HG03139 (cell line): ENCODE measurements around the gene MUC3A.
"Not testable (repeated sequence)": the region's sequence is repeated elsewhere in the genome, so short reads cannot be mapped to it uniquely, and the experiment has no call there.

ENCODE experiments used
- ATAC-seq: cut with Tn5 transposase; IDR thresholded peaks from one replicate; pipeline ENCODE4 v1.9.1; 2021; ENCODE audit not compliant: unreplicated experiment

The MUC3A gene

DNA sequence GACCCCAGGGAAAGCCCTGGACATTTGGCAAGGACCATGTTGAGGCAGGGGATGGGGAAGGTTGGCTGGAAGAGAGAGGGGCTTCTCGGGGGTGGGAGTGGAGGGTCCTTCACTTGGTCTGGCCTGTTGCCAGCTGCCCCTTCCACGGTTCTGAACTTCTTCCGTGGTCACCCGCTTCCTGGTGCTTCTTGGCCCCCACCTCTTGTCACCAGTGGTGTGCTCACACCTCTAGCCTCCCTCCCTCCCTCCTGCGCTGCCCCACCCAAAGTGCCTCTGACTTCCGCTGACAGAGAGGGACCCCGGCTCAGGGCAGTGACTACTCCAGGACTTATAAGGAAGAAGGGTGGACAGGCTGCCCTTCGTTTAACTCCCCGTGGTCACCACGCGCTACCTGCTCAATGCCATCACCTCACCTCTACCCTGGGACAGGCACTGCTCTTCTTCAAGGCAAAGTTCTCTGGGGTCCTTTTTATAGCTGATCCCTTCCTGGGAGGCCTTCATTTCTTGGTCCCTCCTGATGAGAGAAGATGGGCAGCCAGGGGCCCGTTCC lies 19.8 kb downstream of the MUC3A start, which contains the start of gene MUC12:
Gene MUC12, plus strand, starts transcription at position 500 of the 550 bp plus-strand sequence. CDS start 58 bp downstream, outside the sequence.
- ATAC-seq: no peak

- no peak for ATAC-seq
Measured at GRCh38 chr7:100971111-100972001, 22.0 kb downstream of the MUC3A start.

DNA sequence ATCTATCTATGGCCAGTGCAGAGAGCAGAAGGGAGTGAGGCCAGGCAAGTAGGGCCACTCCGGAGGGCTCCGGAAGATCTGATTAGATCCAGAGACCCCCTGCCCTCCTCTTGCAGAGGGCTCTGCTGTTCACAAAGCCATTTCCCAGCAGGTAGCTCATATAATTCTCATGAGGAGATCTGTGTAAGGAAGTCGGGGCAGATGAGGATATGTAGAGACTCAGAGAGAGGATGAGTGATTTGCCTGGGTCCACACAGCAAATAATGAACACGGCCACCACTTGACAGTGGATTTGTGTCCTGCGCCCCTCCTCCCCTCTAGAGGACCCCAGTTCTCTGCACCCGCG lies 22.6 kb downstream of the MUC3A start:
- ATAC-seq: no peak

GRCh38 chr7:100974021-100974420 lies 24.7 kb downstream of the MUC3A start:
- ATAC-seq: no peak

DNA sequence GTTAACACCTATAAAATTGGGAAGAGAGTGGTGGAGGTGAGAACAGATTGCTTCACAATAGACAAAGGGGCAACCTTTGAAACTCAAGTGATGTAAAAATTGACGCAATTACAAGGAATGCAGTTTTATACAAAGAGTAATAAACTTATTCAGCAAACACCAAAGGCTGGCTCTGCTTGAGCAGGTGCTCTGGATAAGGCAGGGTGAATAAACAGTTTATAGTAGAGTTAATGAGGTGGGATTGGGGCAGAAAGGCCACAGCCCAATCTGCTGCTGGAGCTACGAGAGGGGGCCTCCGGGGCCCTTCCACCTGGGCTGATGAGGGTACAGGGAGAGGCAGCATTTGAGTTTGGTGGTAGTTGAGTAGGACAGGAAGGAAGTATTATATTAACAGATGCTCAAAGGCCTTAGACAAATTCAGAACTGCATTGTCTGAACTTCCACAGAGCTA lies 26.1 kb downstream of the MUC3A start:
- no peak for ATAC-seq

DNA sequence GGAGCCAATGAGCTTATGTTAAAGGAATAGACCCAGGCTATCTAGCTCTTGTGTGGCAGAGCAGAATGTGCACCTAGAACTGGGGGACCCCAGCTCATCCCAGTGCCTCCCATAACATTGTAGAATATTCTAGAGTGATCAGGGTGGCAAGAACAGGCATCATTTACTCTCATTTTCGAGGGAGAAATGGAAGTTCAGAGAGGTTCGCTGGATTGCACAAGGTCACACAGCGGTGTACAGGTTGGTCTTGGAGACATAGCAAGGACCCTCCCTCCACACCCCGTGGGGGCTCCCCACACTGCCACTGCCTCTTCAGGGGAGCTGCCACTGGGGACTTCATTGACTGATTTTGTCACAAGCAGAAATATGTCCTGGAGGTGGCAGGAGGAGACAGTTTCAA lies 29.0 kb downstream of the MUC3A start:
- no peak for ATAC-seq

DNA sequence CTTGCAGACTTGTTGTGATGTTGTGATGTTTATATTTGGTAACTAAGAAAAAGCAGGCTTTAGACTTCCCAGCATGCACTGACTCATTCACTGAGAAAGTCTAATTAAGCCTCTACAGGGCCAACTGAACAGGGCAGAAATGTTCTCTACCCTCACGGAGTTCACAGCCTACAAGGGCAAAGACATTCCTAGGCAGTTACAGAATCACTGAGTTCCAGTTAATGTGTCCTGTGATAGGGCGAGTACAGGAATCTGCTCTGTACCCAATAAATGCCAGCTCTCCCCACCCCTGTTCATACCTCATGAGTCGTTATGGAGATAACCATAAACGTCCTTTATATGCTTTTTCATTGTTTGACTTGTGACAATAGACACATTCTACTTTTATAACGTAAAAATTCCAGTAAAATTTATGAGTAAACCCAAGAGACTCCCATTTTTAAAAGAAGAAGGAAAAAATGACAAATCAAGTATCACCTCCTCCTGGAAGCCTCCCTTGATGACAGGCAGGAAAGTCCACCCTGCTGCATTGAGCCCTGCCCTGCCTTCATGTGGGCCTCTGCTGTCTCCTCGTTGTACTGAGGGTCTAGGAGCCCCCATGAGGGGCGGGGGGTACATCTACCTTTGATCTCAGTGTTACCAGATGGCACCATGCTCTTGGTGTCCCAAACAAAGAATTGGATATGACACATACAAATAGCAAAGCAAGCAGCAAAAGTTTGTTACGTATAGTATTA lies 34.3 kb downstream of the MUC3A start:
- ATAC-seq: no peak

GRCh38 chr7:100984241-100984918 lies 35.0 kb downstream of the MUC3A start:
- ATAC-seq: not testable (repeated sequence)

- not testable (repeated sequence) for ATAC-seq
Measured at GRCh38 chr7:100985033-100985797, 35.9 kb downstream of the MUC3A start.

- no peak for ATAC-seq
Measured at GRCh38 chr7:100991631-100992030, 42.3 kb downstream of the MUC3A start.

DNA sequence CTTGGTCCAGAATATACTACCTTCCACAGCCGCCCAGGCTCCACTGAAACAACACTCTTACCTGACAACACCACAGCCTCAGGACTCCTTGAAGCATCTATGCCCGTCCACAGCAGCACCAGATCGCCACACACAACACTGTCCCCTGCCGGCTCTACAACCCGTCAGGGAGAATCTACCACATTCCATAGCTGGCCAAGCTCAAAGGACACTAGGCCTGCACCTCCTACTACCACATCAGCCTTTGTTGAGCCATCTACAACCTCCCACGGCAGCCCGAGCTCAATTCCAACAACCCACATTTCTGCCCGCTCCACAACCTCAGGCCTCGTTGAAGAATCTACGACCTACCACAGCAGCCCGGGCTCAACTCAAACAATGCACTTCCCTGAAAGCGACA lies 42.9 kb downstream of the MUC3A start:
- ATAC-seq: not testable (repeated sequence)

DNA sequence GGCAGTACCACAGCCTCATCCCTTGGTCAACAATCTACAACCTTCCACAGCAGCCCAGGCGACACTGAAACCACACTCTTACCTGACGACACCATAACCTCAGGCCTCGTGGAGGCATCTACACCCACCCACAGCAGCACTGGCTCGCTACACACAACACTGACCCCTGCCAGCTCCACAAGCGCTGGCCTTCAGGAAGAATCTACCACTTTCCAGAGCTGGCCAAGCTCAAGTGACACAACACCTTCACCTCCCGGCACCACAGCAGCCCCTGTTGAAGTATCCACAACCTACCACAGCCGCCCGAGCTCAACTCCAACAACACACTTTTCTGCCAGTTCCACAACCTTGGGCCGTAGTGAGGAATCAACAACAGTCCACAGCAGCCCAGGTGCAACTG lies 45.3 kb downstream of the MUC3A start:
- not testable (repeated sequence) for ATAC-seq

GRCh38 chr7:100998530-100998929 lies 49.2 kb downstream of the MUC3A start:
- ATAC-seq: not testable (repeated sequence)

- ATAC-seq: not testable (repeated sequence)
Measured at GRCh38 chr7:100999334-100999733, 50.0 kb downstream of the MUC3A start.

GRCh38 chr7:101000025-101000424 lies 50.7 kb downstream of the MUC3A start:
- not testable (repeated sequence) for ATAC-seq

DNA sequence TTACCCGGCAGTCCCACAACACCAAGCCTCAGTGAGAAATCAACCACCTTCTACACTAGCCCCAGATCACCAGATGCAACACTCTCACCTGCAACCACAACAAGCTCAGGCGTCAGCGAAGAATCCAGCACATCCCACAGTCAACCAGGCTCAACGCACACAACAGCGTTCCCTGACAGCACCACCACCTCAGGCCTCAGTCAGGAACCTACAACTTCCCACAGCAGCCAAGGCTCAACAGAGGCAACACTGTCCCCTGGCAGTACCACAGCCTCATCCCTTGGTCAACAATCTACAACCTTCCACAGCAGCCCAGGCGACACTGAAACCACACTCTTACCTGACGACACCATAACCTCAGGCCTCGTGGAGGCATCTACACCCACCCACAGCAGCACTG lies 53.0 kb downstream of the MUC3A start:
- not testable (repeated sequence) for ATAC-seq

DNA sequence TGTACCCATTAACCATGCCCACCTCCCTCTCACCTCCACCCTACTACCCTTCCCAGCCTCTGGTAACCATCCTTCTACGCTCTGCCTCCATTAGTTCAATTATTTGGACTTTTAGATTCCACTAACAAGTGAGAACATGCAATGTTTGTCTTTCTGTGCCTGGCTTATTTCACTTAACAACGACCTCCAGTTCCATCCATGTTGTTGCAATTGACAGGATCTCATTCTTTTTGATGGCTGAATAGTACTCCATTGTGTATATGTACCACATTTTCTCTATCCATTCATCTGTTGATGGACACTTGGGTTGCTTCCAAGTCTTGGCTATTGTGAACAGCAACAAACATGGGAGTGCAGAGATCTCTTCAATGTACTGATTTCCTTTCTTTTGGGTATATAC lies 58.0 kb downstream of the MUC3A start:
- not testable (repeated sequence) for ATAC-seq

DNA sequence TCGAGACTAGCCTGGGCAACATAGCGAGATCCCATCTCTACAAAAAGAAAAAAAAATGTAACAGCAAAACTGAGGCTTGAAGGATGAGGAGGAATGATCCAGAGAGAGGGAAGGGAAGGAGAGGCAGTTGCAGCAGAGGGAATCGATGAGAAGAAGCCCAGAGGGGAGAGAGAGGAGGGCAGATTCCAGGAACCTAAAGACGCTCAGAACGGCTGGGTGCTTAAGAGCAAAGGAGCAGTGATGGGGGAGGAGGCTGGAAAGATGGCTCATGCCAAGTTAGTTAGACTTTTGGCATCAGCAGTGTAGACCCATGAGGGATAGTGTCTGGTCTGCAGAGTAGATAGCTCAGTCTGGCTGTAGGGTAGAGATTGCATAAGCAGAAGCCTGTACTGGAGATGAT lies 60.3 kb downstream of the MUC3A start:
- ATAC-seq: no peak

DNA sequence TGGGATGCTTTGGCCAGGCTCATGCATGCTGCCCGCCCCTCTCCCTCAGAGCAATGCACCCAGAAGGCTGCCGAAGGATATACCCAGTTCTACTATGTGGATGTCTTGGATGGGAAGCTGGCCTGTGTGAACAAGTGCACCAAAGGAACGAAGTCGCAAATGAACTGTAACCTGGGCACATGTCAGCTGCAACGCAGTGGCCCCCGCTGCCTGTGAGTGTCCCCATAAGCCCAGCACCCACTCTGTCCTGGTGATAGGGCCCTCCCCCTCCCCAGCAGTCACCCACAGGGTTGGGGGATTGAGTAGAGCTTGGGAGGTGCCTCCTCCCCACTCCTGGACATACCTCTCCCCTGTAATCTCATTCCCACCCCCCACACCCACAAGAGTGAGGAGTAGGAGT lies 63.6 kb downstream of the MUC3A start:
- ATAC-seq: no peak

- ATAC-seq: no peak
Measured at GRCh38 chr7:101015626-101016025, 66.3 kb downstream of the MUC3A start.
